H1 (cell line): ENCODE measurements around the gene SKAP1.

Experiments
- CEBPB ChIP-seq: IDR thresholded peaks from 2 replicates; pipeline ENCODE4 v1.6.1; 2012; ENCODE audit warnings: low read depth, low read length
- CHD2 ChIP-seq: IDR thresholded peaks from 2 replicates; pipeline ENCODE4 v1.6.1; 2012; ENCODE audit warnings: low read length, improper control_type of control experiment
- CTCF ChIP-seq, 3 experiments: IDR thresholded peaks; 1 replicate in 2 of 3; 2 replicates in 1 of 3; pipeline versions ENCODE4 v1.5.1 to v1.6.1; 2011; ENCODE audit warnings: low read length in 3 of 3, mild to moderate bottlenecking in 3 of 3, inconsistent platforms in 2 of 3, low read depth in 1 of 3, moderate library complexity in 1 of 3; ENCODE audit not compliant: insufficient read depth in 1 of 3; ENCODE audit errors: control extremely low read depth in 1 of 3
- EP300 ChIP-seq, 2 experiments: IDR thresholded peaks; 1 replicate in 1 of 2; 2 replicates in 1 of 2; pipeline ENCODE4 v1.6.1; 2011 to 2012; ENCODE audit warnings: low read depth in 2 of 2, low read length in 2 of 2, mild to moderate bottlenecking in 2 of 2, borderline replicate concordance in 1 of 2, inconsistent platforms in 1 of 2, moderate library complexity in 1 of 2
- EZH2 ChIP-seq: fragments of 200-600 bp; sonication (generic); IDR thresholded peaks from 2 replicates; pipeline ENCODE4 v1.7.1; 2012; ENCODE audit warnings: low read depth, mild to moderate bottlenecking, moderate library complexity, low read length, inconsistent platforms; ENCODE audit not compliant: severe bottlenecking
- POLR2A ChIP-seq, 2 experiments: IDR thresholded peaks; 1 replicate in 1 of 2; 2 replicates in 1 of 2; pipeline ENCODE4 v1.6.1; 2011; ENCODE audit warnings: low read depth in 2 of 2, low read length in 2 of 2, mild to moderate bottlenecking in 2 of 2; ENCODE audit errors: control extremely low read depth in 1 of 2
- RAD21 ChIP-seq, 2 experiments: IDR thresholded peaks in 1 of 2; conservative IDR thresholded peaks in 1 of 2; 2 replicates each; pipeline ENCODE4 v1.6.1; 2011; ENCODE audit warnings: low read depth in 2 of 2, low read length in 2 of 2, improper control_type of control experiment in 1 of 2, inconsistent platforms in 1 of 2, mild to moderate bottlenecking in 1 of 2, moderate library complexity in 1 of 2
- RFX5 ChIP-seq: IDR thresholded peaks from 2 replicates; pipeline ENCODE4 v1.6.1; 2011; ENCODE audit warnings: low read depth, low read length, improper control_type of control experiment, borderline replicate concordance
- RNF2 ChIP-seq: fragments of 200-900, 300-1000 bp; sonication (generic); IDR thresholded peaks from 2 replicates; pipeline ENCODE4 v1.7.1; 2016; ENCODE audit warnings: borderline replicate concordance, low read depth, mild to moderate bottlenecking, antibody characterized with exemption, low read length; ENCODE audit not compliant: poor library complexity, severe bottlenecking; ENCODE audit errors: missing control alignments
- SRF ChIP-seq: IDR thresholded peaks from 2 replicates; pipeline ENCODE4 v1.6.1; 2011; ENCODE audit warnings: mild to moderate bottlenecking, low read depth, low read length, moderate library complexity
- TCF12 ChIP-seq: IDR thresholded peaks from 2 replicates; pipeline ENCODE4 v1.6.1; 2011; ENCODE audit warnings: low read depth, mild to moderate bottlenecking, low read length
- ZNF274 ChIP-seq: IDR thresholded peaks from 2 replicates; pipeline ENCODE4 v1.7.0; 2012; ENCODE audit warnings: low read length, borderline replicate concordance; ENCODE audit errors: extremely low read depth

GRCh38 chr17:48456589-48456988, 26.6 kb upstream of the SKAP1 start:
- TF ChIP-seq EZH2 (no peak), CEBPB (no peak), CHD2 (no peak), RNF2 (no peak), CTCF (IDR thresholded peaks at IDR 0.05; ENCODE audit: control extremely low read depth in 1 of 3, insufficient read depth in 1 of 3, low read depth in 1 of 3, low read length in 3 of 3) (no peak), EP300 (IDR thresholded peaks at IDR 0.05; ENCODE audit: borderline replicate concordance in 1 of 2, low read depth in 2 of 2, low read length in 2 of 2) (no peak), RAD21 (IDR thresholded peaks at IDR 0.05 in 1 of 2, conservative IDR thresholded peaks at IDR 0.05 in 1 of 2; ENCODE audit: low read depth in 2 of 2, low read length in 2 of 2) (no peak), RFX5 (no peak), TCF12 (no peak), ZNF274 (no peak), POLR2A (IDR thresholded peaks at IDR 0.05; ENCODE audit: control extremely low read depth in 1 of 2, low read depth in 2 of 2, low read length in 2 of 2) (no peak), SRF (no peak)
